GM18858 (cell line): ENCODE measurements around the gene MYCT1.
"Not testable (repeated sequence)": the region's sequence is repeated elsewhere in the genome, so short reads cannot be mapped to it uniquely, and the experiment has no call there.

Experiments
- ATAC-seq: cut with Tn5 transposase; IDR thresholded peaks from one replicate; pipeline ENCODE4 v1.9.1; 2021; ENCODE audit not compliant: unreplicated experiment

The MYCT1 gene, protein sequence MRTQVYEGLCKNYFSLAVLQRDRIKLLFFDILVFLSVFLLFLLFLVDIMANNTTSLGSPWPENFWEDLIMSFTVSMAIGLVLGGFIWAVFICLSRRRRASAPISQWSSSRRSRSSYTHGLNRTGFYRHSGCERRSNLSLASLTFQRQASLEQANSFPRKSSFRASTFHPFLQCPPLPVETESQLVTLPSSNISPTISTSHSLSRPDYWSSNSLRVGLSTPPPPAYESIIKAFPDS

DNA sequence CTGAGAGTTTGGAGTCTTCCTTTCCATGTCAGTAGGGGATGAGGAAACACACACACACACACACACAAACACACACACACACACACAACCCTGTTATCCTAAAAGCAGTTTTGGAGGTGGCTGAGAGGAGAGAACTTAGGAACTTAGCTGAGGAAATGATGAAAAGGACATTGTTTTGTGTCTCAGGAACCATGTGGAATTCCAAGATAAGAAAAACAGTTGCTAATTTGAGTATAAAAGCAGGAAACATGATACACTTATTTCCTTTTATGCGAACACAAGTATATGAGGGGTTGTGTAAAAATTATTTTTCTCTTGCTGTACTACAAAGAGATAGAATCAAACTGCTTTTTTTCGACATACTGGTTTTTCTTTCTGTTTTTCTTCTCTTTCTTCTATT lies at the start of gene MYCT1:
Gene MYCT1 (plus strand): TSS at position 264 of the 400 bp plus-strand sequence. CDS start 6 bp downstream, at position 270.
- ATAC-seq = no peak

DNA sequence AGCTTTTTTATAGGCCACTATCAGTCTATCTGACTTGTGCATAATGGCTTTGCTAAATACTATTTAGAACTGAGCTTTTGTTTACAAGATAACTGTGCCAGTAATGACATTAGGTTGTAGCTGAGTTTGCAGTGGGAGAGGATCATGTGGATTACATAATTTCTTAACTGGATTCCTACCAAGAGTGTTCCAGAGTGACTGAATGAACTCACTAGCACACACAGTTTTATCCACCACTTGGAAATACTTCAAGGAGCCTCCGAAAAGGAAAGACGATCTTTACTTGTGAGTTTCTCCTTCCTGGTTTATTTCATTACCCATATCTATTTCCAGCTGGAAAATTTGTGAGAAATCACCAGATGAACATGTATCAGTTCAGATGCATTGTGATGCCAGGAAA lies 49.6 kb upstream of the MYCT1 start:
- ATAC-seq = no peak

DNA sequence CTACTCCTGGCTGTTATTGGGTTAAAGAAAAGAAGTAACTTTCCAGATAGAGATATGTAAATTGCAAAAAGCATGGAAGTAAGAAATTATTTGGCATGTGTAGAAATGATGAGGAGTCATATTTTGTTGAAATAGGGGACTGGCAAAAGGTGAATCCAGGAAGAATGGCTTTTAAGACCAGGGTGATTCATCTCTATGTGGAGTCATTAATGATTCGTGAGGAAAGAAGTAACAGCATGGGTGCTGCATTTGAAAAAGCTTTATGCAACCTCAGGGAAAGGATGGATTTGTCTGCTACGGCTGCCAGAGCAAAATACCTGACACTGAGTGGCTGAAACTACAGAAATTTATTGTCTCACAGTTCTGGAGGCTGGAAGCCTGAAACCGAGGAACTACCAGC lies 45.7 kb upstream of the MYCT1 start:
- ATAC-seq = no peak

DNA sequence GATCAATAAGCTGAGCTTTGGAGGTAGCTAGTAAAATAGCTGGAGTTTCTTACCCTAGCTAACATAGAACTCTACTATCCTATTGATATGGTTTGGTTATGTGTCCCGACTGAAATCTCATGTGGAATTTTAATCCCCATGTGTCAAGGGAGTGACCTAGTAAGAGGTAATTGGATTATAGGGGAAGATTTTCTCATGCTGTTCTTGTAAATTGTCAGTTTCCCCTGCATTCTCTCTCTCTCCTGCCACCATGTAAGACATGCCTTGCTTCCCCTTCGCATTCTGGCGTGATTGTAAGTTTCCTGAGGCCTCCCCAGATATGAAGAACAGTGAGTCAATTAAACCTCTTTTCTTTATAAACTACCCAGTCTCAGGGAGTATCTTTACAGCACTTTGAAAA lies 35.9 kb upstream of the MYCT1 start:
- no peak for ATAC-seq

DNA sequence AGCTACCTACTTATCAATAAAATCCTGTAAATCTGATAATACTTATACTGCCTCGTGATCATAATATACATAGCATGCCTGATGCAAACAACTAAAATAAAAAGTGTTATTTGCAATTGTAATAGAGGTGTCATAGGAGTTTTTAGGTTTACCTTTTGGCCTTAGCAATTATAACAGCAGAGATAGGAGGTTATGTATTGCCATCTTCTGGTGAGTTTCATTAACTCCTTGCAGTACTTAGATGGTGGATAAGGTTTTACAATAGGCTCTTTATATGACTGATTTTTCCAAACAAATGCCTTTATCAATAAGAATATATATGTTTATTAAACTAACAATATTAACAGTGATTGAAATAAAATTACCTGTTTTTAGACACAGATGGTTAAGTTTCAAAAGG lies 27.8 kb upstream of the MYCT1 start:
- ATAC-seq = no peak

DNA sequence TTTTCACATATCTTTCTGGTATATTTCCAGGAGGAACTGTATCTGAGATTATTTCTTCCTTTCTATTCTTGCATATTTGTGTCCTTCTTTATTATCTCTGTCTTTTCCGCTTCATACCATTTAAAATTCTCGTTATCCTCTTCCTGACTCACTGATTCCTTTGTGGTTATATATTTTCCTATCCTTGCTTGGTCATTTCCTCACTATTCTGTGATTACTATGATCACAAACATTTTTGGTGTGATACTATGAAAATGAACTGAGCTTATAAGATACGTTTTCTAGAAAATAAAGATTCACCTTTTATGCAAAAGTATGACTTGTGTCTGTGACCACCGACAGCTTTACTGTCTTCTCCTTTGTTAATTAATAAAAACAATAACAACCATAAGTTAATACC lies 26.5 kb upstream of the MYCT1 start:
- ATAC-seq = no peak

DNA sequence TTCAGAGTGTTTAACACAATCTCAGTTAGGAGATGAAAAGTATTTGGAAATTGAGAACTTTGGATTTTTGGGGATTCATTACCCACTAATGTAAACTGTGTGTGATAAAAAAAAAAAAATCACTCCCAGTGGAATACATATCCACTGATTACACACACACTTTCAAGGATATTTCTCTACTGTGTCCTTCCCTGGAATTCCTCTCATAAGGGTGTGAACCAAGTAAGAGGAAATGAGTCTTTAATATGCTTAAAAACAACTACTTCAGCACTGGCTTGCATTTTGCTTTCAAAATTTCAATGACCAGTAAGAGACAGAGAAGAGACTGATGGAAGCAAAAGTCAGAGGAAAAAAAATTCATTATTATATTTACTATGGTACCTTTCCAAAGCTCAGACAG lies 24.5 kb upstream of the MYCT1 start:
- ATAC-seq = no peak

DNA sequence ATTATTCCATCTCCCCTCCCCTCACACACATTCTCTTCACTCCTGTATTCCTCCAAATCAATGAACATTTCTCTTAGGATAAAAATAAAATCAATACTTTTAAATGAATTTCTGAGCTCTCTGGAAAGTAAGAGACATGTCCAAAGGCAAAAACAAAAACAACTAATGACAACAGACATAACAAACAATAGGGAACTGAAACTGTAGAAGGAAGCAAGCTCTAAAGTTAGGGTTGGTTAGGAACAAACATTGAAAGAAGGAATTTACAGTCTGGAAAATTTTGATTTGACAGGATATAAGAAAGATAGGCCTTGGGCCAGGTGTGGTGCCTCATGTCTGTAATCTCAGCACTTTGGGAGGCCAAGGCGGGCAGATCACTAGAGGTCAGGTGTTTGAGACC lies 17.5 kb upstream of the MYCT1 start:
- ATAC-seq = no peak

DNA sequence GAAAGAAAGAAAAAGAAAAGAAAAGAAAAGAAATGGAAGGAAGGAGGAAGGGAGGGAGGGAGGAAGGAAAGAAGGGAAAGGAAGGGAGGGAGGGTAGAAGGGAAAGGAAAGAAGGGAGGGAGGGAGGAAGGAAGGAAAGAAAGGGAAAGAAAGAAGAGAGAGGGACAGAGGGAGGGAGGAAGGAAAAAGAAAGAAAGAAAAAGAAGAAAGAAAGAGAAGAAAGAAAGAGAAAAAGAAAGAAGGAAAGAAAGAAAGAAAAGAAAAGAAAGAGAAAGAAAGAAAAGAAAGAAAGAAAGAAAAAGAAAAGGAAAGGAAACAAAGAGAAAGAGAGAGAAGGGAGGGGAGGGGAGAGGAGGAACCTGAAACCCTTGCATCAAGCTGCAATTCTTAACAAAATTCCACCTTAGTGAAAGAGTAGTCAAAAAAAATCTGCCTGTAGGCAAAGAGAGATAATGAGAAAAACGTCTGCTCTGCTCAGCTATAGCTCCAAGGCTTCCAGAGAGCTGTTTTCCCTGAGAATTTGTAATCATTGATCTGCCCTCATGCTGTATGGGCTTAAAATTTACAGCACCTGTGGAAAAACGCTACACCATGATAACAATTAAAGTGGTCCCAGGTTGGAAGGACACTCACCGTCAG lies 16.7 kb upstream of the MYCT1 start:
- ATAC-seq = no peak

DNA sequence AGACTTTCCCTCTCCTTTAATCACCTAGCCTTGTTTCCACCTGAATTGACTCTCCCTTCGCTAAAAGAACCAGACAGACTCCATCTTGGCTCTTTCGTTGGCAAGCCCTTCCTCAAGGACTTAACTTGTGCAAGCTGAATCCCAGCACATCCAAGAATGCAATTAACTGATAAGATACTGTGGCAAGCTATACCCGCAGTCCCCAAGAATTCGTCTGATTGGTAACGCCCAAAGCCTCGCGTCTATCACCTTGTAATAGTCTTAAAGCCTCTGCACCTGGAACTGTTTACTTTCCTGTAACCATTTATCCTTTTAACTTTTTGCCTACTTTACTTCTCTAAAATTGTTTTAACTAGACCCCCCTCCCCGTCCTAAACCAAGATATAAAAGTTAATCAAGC lies 15.6 kb upstream of the MYCT1 start:
- no peak for ATAC-seq

DNA sequence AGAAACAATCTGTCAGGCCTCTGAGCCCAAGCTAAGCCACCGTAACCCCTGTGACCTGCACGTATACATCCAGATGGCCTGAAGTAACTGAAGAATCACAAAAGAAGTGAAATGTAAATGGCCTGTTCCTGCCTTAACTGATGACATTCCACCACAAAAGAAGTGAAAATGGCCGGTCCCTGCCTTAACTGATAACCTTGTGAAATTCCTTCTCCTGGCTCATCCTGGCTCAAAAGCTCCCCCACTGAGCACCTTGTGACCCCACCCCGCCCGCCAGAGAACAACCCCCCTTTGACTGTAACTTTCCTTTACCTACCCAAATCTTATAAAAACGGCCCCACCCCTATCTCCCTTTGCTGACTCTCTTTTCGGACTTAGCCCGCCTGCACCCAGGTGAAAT lies 14.8 kb upstream of the MYCT1 start:
- not testable (repeated sequence) for ATAC-seq

DNA sequence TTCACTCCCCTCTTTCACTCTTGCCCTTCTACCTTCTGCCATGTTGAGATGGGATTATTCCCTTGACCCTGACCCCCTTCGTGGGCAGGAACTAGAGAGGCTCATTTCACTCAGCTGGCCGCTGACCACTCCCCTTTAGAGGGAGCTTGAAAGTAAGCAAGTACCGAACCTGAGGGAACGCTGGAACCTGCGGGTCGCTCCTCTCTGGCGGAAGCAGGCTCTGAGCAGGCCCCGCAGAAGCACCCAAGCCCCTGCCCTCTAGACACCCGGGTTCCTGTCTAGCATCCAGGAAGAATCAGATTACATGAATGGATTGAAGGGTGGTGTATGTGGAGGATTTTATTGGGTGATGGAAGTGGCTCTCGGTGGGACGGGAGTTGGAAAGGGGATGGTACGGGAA lies 11.9 kb upstream of the MYCT1 start:
- ATAC-seq = no peak

DNA sequence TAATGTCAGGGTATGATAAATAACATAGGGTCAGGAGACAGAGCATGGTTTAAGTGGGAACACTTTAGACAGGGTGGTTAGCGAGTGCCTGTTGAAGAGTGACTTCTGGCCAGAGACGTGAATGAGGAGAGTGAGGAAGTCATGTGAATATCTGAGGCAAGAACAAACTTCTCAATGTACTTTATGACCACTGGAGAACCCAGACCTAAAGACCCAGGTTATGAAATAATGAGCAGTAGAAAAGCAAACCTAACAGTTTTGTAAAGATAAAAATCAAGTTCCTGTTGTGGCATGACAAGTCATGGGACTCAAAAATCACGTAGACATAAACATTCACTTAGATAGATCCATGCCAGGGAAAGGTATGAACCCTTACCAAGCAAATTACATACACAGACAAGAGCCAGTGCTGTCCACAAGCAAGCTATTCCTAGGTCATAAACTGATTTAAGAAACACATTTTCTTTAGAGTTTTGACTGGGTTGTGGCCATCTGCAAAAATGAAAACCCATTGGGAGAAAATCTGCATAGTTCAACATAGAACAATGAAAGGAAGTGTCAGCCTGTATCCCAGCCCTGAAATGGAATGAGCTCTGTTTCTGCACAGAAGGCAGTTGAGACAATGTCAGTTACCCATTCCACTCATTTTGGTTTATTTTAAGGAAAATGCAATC lies 2.2 kb upstream of the MYCT1 start:
- no peak for ATAC-seq

DNA sequence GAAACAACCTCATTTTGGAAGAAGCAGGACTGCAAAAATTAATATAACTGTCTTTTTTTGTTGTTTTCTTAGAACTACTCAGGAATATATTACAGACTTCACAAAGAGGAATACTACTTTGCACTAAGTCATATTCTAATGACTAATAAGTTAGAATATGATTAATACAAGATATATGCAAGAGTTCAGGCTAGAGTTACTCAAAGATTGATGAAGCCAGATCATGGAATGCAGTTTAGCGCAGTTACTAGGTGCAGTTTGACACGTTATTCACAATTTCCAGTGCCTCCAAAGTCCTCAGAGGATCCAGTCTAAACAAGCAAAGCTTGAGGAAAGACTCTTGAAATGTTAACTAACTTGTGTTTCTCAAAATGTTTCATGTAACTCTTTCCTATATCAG lies 1.2 kb upstream of the MYCT1 start:
- no peak for ATAC-seq

DNA sequence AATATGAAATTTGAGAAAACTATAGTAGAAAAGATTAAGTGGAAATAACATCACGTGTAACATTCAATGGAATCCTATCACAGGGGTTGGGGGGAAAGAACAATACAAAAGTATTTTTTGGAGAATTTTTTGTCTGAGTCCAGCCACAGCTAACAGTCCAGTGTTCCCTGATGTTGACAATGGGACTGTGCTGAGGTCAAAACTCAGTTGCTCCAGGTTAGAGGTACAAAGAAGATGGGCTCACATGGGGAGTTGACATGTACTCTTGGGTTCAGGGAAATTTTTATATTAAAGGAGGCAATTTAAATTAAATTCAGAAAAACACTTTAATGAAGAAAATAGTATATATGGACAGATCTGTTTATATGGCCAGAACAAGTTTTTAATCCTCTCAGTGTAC lies 995 bp downstream of the MYCT1 start:
- ATAC-seq = no peak

DNA sequence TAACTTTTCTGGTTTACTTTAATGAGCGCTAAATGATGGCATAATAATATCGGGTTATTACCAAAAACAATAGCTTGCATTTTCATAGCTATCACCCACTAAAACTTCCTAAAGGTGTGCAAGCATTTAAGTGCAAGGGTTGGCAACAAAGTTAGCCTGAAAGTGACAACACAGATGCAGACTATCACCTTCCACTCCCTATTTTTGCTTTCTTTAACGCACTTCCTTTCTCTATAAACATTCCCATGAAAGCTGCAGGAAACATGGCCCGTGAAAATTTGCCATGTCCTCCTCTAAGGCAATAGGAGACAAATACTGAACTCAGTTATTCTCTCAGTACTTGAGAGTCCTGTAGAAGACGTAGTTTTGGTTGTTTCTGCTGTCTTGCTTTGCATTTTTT lies 2.7 kb downstream of the MYCT1 start:
- ATAC-seq = no peak

DNA sequence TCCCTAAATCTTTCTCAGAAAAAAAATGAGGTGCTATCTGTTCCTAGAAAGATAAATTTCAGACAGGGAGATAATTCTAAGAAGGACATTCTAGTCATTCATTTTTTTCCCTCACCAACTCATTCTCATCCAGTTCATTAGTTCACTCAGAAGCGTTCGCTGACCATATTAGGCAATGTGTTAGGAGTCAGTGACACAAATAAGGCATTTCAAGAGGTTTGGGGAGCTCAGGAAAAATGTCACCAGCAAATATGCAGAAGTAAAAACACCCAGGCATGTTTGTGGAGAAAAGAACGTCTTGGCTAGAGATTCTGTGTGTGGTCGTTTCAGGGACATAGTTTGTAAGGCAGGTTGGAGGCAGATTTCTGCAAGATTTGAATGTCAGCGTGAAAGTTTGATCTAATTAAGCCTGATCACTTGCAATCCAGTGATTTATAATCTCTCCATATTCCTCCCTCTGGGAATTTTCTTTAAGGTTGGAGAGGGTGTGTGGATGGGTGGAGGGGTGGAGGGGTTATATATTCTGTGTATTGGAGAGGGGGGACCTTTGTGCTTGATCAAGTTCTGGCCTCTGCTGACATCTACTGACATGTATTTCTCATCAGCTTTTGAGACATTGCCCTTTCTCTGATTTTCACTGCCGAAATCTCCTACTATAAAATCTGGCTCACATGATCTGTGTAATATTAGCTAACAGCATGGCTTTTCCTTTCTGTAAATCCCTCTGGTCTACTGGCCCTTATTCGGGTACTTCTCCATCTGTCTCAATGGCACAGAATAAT lies 3.6 kb downstream of the MYCT1 start:
- ATAC-seq = no peak

DNA sequence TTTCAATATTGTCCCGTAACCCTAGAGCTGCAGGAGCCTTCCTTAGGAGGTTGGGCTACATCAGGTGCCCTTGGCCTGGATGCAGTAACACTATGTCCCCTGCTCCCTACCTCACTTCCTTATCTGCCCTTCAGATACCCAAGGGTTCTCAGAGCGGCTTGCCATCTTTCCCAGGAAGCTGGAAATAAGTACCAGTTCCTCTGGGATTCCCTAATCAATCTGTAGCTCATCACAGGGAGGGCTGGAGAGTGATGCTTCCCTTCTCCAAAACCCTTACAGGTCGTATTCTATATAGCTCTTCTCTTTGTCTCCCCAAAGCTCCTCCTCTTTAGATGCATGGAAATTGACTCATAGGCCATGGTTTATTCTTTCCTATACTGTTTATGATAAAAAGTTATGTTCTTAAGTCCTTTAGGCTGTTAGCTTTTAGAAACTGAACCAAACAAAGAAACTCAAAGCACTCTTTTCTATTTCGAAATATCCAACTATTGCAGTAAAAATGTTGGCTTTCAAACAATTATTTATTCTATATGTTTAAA lies 4.2 kb downstream of the MYCT1 start:
- ATAC-seq = no peak

DNA sequence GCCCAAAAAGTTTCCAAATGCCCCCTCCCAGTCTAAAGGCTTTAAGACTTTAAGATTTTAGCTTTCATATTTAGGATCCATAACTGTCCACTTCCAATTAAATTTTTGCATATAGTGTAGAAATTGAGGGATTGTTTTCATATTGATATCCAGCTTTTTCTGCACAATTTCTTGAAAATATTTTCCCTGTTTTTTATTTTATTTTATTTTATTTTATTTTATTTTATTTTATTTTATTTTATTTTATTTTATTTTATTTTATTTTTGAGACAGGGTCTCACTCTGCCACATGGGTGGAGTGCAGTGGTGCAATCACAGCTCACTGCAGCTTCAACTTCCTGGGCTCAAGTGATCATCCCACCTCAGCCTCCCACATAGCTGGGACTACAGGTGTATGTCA lies 6.1 kb downstream of the MYCT1 start:
- not testable (repeated sequence) for ATAC-seq

DNA sequence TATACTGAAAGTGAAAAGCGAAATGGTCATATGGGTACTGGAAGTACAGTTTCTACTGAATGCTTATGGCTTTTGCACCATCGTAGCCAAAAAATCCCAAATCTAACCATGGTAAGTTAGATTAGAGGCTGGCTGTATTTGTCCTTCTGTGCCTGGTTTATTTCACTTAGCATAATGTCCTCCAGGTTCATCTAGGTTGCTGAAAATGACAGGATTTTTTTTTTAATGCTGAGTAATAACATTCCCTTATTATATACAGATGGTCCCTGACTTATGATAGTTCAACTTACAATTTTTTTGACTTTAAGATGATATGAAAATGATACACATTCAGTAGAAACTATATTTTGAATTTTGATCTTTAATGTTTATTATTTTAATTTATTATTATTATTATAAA lies 7.6 kb downstream of the MYCT1 start:
- no peak for ATAC-seq

DNA sequence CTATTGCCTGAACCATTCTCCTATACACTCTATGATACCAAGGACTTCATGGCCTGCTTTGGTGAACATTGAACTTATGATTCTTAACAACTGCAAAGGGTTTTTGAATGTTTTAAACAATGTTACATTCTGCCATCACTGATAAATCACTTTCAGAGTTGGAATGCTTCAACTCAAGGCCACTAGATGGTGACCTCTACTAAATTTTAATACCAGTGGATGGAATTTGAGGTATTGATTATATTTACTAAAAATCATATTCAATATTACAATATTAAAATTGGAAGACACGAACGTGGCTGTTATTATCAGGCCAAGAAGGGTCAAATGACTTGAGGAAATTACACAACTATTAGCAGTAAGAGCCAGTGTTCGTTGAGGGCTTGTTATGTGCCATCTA lies 18.6 kb downstream of the MYCT1 start:
- ATAC-seq = no peak

DNA sequence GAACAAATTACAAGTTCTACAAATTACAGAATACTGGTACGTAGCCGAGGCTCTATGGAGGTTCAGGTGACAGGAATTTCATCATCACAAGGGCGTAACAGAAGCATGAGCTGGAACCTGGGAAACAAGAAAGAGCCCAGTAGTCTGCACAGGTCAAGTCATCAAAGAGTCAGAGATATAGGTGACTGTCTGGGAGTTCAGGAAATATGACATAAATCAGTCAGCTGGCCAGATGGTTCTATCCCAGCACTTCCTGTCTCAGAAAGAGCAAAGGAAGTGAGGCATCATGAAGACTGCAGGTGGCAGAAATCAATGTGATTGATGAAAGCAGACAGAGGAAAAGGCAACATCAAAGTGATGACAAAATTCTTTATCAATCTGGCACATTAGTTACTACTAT lies 23.3 kb downstream of the MYCT1 start:
- no peak for ATAC-seq
